B cell (primary cell): ENCODE data around the gene CEACAM20. TPM values are rescaled to one million over a fixed set of nuclear protein-coding genes. Genes with fewer than 3 reads are reported as not detected.

Experiments
- ATAC-seq: fragments of 200-7000 bp; cut with Tn5 transposase; one replicate; pipeline ENCODE4 v1.10.0; 2021; ENCODE audit warnings: low read depth, mild to moderate bottlenecking, moderate number of reproducible peaks, moderate library complexity
- CTCF ChIA-PET: fragments of 350-600 bp; sonication (Branson Sonifier 250); formaldehyde crosslinking; loops from one replicate; lab custom pipeline; 2021; ENCODE audit warnings: antibody characterized with exemption, inconsistent platforms; lab: Charles Lee
- POLR2A ChIA-PET: fragments of 350-600 bp; sonication (Branson Sonifier 250); formaldehyde crosslinking; loops from one replicate; lab custom pipeline; 2021; ENCODE audit warnings: antibody characterized with exemption; lab: Charles Lee
- DNase-seq: peaks from one replicate; pipeline ENCODE4 v3.0.0; 2013
- H2AFZ ChIP-seq: 2 replicates; pipeline ENCODE4 v1.6.1; 2012; ENCODE audit warnings: mild to moderate bottlenecking, low read depth, low read length; ENCODE audit not compliant: insufficient read depth, poor library complexity, severe bottlenecking
- H3K27ac ChIP-seq, 2 donors: 1 replicate in 1 of 2; 2 replicates in 1 of 2; pipeline ENCODE4 v1.5.1; 2012 to 2013; ENCODE audit warnings: low read length in 2 of 2, mild to moderate bottlenecking in 2 of 2, moderate library complexity in 1 of 2
- H3K27me3 ChIP-seq, 4 experiments: fragments of 200-600 bp in 1 of 4; sonication (generic) in 1 of 4; replicated peaks in 1 of 4; 1 replicate in 2 of 4; 2 replicates in 2 of 4; pipeline versions ENCODE4 v1.6.1 to v1.7.0; 2013 to 2016; ENCODE audit warnings: low read length in 3 of 4, mild to moderate bottlenecking in 2 of 4, mixed read lengths in 1 of 4, moderate library complexity in 1 of 4; ENCODE audit not compliant: insufficient read depth in 4 of 4, control insufficient read depth in 3 of 4; ENCODE audit errors: control extremely low read depth in 1 of 4
- H3K36me3 ChIP-seq, 2 experiments: replicated peaks in 1 of 2; 1 replicate in 1 of 2; 2 replicates in 1 of 2; pipeline versions ENCODE4 v1.6.1 to v1.7.1; 2013; ENCODE audit warnings: low read length in 1 of 2; ENCODE audit not compliant: insufficient read depth in 2 of 2, control insufficient read depth in 1 of 2; ENCODE audit errors: control extremely low read depth in 1 of 2, extremely low read depth in 1 of 2
- H3K4me1 ChIP-seq, 2 donors: fragments of 200-600 bp in 1 of 2; sonication (generic) in 1 of 2; 1 replicate in 1 of 2; 2 replicates in 1 of 2; pipeline versions ENCODE4 v1.5.1 to v1.6.1; 2013 to 2017; ENCODE audit warnings: low read length in 2 of 2; ENCODE audit not compliant: control insufficient read depth in 2 of 2, insufficient read depth in 2 of 2
- H3K4me2 ChIP-seq: replicated peaks from 2 replicates; pipeline ENCODE3; 2012; ENCODE audit warnings: mild to moderate bottlenecking, low read depth, low read length; ENCODE audit not compliant: poor library complexity, severe bottlenecking
- H3K4me3 ChIP-seq, 5 experiments: fragments of 200-600 bp in 1 of 5; sonication (generic) in 1 of 5; 1 replicate in 3 of 5; 2 replicates in 2 of 5; pipeline versions ENCODE4 v1.5.1 to v1.7.0; 2011 to 2016; ENCODE audit warnings: low read length in 4 of 5, mild to moderate bottlenecking in 4 of 5, low read depth in 2 of 5, control low read depth in 1 of 5, moderate library complexity in 1 of 5; ENCODE audit not compliant: insufficient read depth in 1 of 5; ENCODE audit errors: control extremely low read depth in 1 of 5, extremely low read depth in 1 of 5
- H3K79me2 ChIP-seq: fragments of 200-600 bp; sonication (generic); one replicate; pipeline ENCODE4 v1.6.0; 2016; ENCODE audit warnings: low read length; ENCODE audit not compliant: control insufficient read depth, insufficient read depth
- H3K9ac ChIP-seq: fragments of 200-600 bp; sonication (generic); 2 replicates; pipeline ENCODE4 v1.6.1; 2017; ENCODE audit warnings: mild to moderate bottlenecking, low read length, moderate library complexity
- H3K9me3 ChIP-seq, 3 donors: one replicate each; pipeline versions ENCODE4 v1.6.1 to v1.7.1; 2013; ENCODE audit warnings: low read length in 2 of 3; ENCODE audit not compliant: control insufficient read depth in 2 of 3, insufficient read depth in 1 of 3; ENCODE audit errors: control extremely low read depth in 1 of 3
- H4K20me1 ChIP-seq: 2 replicates; pipeline ENCODE4 v1.6.0; 2012; ENCODE audit warnings: mild to moderate bottlenecking, low read length; ENCODE audit not compliant: insufficient read depth, control insufficient read depth, poor library complexity, severe bottlenecking
- H3K27ac Mint-ChIP-seq: one replicate; pipeline ENCODE4 v1.8.0; 2021; ENCODE audit warnings: mixed read lengths
- H3K27me3 Mint-ChIP-seq: one replicate; pipeline ENCODE4 v1.8.0; 2021; ENCODE audit warnings: mixed read lengths
- H3K4me1 Mint-ChIP-seq: one replicate; pipeline ENCODE4 v1.8.0; 2021; ENCODE audit warnings: mixed read lengths
- H3K4me3 Mint-ChIP-seq: one replicate; pipeline ENCODE4 v1.8.0; 2021; ENCODE audit warnings: mixed read lengths
- H3K9me3 Mint-ChIP-seq: one replicate; pipeline ENCODE4 v1.8.0; 2022; ENCODE audit warnings: mixed read lengths; ENCODE audit not compliant: insufficient read depth
- EZH2 ChIP-seq: IDR thresholded peaks from 2 replicates; pipeline ENCODE4 v1.6.1; 2012; ENCODE audit warnings: borderline replicate concordance, low read depth, mild to moderate bottlenecking, moderate library complexity, low read length; ENCODE audit not compliant: insufficient read depth, poor library complexity, severe bottlenecking
- WGBS: methylation state at CpG from one replicate; pipeline ENCODE4 v1.1.5; 2013; ENCODE audit warnings: missing lambda C conversion rate; ENCODE audit not compliant: insufficient coverage; 5-methylcytosine and 5-hydroxymethylcytosine counted together
- intact Hi-C: fragments of 100-400 bp; cut with micrococcal nuclease; formaldehyde crosslinking; loops from one replicate; pipeline ENCODE4 v1.10.0; 2022
- polyA plus RNA-seq: library from polyadenylated mRNA; depleted of rRNA; stranded (reverse); fragments of >200 nt; gene quantifications from 2 replicates; pipeline ENCODE4 v1.2.3, GENCODE V29; 2012
- total RNA-seq, 2 donors: library from RNA; stranded (reverse); fragments of 120-200 nt in 1 of 2; gene quantifications; 1 replicate in 1 of 2; 2 replicates in 1 of 2; pipeline versions ENCODE4 v1.2.3 to v1.2.4, GENCODE V29; 2013 to 2022
- TF ChIP-seq, protein P1 (sequence below): fragments of 200-600 bp; IDR thresholded peaks from one replicate; pipeline ENCODE4 v1.8.0; 2022; ENCODE audit warnings: antibody characterized with exemption, mild to moderate bottlenecking

CEACAM20 gene
- total and polyA plus RNA-seq, 2 donors (not counting 1 experiment from before 2014, with no cell fraction given): not detected

DNA sequence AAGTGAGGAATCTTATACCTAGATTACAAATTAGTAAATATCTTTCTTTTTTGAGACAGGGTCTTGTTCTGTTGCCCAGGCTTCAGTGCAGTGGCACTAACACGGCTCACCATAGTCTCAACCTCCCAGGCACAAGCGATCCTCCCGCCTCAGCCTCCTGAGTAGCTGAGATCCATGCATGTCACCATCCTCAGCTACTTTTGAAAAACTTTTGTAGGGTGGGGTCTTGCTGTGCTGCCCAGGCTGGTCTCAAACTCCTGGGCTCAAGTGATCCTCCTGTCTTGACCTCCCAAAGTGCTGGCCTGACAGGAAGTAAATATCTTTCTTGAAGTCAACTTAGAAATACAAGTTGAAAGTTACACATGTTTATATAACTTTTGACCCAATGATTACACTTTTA, 20.0 kb upstream of the CEACAM20 start:
- no peak for DNase-seq
- no CpG with 5 or more reads among the region's 3 CpGs for WGBS
- no peaks in the 10 kb centered on the region for H4K20me1 ChIP-seq
- no peak overlapping the region for H2AFZ ChIP-seq
- no peaks in the 10 kb centered on the region for H3K79me2 ChIP-seq
- peaks cover 2 to 29% (median 3%) of the 10 kb centered on the region in 3 donors for H3K9me3 ChIP-seq
- no peak for ATAC-seq
- no peak overlapping the region for H3K9ac ChIP-seq
- no peak overlapping the region for H3K27ac ChIP-seq
- TF ChIP-seq EZH2: no peak
- TF ChIP-seq, protein P1, sequence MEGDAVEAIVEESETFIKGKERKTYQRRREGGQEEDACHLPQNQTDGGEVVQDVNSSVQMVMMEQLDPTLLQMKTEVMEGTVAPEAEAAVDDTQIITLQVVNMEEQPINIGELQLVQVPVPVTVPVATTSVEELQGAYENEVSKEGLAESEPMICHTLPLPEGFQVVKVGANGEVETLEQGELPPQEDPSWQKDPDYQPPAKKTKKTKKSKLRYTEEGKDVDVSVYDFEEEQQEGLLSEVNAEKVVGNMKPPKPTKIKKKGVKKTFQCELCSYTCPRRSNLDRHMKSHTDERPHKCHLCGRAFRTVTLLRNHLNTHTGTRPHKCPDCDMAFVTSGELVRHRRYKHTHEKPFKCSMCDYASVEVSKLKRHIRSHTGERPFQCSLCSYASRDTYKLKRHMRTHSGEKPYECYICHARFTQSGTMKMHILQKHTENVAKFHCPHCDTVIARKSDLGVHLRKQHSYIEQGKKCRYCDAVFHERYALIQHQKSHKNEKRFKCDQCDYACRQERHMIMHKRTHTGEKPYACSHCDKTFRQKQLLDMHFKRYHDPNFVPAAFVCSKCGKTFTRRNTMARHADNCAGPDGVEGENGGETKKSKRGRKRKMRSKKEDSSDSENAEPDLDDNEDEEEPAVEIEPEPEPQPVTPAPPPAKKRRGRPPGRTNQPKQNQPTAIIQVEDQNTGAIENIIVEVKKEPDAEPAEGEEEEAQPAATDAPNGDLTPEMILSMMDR: no peak
- H3K9me3 Mint-ChIP-seq: peaks cover 11% of the 10 kb centered on the region
- peaks cover 0 to 5% (median 0%) of the 10 kb centered on the region in 4 experiments for H3K27me3 ChIP-seq
- no peak overlapping the region for H3K27ac Mint-ChIP-seq
- POLR2A ChIA-PET: no interaction called here
- peaks cover 19% of the 10 kb centered on the region for H3K27me3 Mint-ChIP-seq
- no peaks in the 10 kb centered on the region for H3K36me3 ChIP-seq
- CTCF ChIA-PET: no interaction called here
- no peak overlapping the region for H3K4me3 ChIP-seq
- intact Hi-C loops: no loop called here
- H3K4me2 ChIP-seq: no peak overlapping the region
- no peaks in the 10 kb centered on the region for H3K4me1 Mint-ChIP-seq
- H3K4me3 Mint-ChIP-seq: no peak overlapping the region
- H3K4me1 ChIP-seq: no peaks in the 10 kb centered on the region

DNA sequence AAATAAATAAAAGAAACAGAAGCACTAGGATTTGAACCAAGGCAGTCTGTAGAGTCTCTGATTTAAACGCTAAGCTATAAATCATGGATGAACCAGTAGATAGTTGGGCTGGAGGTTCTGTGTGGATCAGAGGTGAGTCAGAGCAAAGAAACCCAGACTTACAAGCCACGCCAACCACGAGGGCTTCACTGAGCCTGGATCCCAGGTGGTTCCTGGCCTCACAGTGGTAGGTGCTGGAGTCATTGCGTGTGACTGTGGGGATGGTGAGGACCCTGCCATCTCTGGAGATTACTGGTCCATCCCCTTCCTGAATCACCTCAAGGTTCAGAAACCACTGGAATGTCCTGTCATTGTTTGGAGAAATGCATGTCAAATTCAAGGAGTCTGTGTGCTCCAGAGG, 19.3 kb upstream of the CEACAM20 start:
- WGBS: 83% methylated on average over 1 of the region's 4 CpGs
- Histone ChIP-seq H2AFZ (no peak overlapping the region), H4K20me1 (no peaks in the 10 kb centered on the region), H3K27ac (no peak overlapping the region), H3K4me2 (no peak overlapping the region), H3K36me3 (no peaks in the 10 kb centered on the region), H3K4me3 (no peak overlapping the region), H3K27me3 (peaks cover 0 to 5% (median 0%) of the 10 kb centered on the region in 4 experiments), H3K9ac (no peak overlapping the region), H3K79me2 (no peaks in the 10 kb centered on the region), H3K4me1 (no peaks in the 10 kb centered on the region), H3K9me3 (peaks cover 1 to 29% (median 3%) of the 10 kb centered on the region in 3 donors)
- Mint-ChIP-seq H3K9me3 (peaks cover 9% of the 10 kb centered on the region), H3K27ac (no peak overlapping the region), H3K4me1 (no peaks in the 10 kb centered on the region), H3K4me3 (no peak overlapping the region), H3K27me3 (peaks cover 23% of the 10 kb centered on the region)
- ATAC-seq (no peak), DNase-seq (no peak)
- ChIA-PET POLR2A (no interaction called here), CTCF (no interaction called here)
- intact Hi-C loops: no loop called here
- TF ChIP-seq, protein P1: no peak
- TF ChIP-seq EZH2: no peak
